Fibroblast of the aortic adventitia (primary cell): ENCODE results near the gene SRPK2. TPM values are rescaled to one million over a fixed set of nuclear protein-coding genes. Genes with fewer than 3 reads are reported as not detected.

ENCODE experiments used
- DNase-seq: peaks from one replicate; pipeline ENCODE4 v3.0.0-alpha.2; 2010; ENCODE audit warnings: low read depth
- H3K4me3 ChIP-seq: 2 replicates; pipeline ENCODE4 v1.5.1; 2011; ENCODE audit warnings: low read depth, mild to moderate bottlenecking, control low read depth, low read length, moderate library complexity
- CTCF ChIP-seq: IDR thresholded peaks from 2 replicates; pipeline ENCODE4 v1.5.1; 2011; ENCODE audit warnings: mild to moderate bottlenecking, low read length, control low read depth, inconsistent platforms; ENCODE audit not compliant: insufficient read depth
- total RNA-seq: library from RNA; depleted of rRNA; stranded (reverse); fragments of >200 nt; gene quantifications from 2 replicates; pipeline ENCODE4 v1.2.3, GENCODE V29; 2012; ENCODE audit warnings: low replicate concordance

SRPK2 gene
- total RNA-seq, 1 donor: 50.8 TPM

DNA sequence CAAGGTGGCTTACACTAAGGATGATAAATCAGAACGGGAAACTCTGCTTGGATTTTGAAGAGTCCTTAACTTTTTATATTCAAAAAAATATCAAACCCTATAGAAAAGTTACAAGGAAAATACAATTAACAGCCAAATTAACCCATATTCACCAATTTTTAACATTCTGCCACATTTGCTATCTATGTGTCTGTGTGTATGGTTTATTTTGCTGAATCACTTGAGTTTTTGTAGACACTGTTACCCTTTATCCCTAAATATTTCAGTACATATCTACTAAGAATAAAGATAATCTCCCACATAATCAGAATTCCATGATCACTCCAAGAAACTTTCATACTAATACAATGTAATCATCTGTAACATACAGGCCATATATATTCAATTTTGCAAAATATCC, 1.2 kb upstream of the SRPK2 start:
- no peak for TF ChIP-seq CTCF
- H3K4me3 ChIP-seq: no peak overlapping the region
- DNase-seq: no peak

DNA sequence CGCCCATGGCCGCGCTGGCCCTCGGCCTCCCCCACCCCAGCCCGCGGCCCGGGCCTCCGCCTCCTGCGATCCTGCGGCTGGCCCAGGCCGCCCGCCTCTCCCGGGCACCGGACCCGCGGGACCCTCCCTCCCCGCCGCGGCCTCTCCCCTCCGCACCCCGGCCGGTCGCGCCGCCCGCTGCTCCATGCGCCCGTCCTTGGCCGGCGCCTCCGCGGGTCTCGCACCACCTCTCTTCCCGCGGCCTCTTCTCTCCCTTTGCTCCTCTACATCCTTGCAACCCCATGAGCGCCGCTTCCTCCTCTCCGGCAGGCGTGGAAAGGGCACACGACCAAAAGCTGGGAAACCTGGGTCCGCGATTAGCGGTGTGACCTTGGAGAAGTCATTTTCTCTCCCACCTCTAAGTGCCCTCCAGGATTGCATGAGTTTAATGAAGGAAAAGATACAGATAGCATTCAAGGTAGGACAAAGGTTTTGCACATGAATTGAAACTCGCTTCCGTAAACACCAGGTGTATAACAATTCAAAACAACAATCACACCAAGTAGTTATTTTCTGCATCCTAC, 448 bp upstream of the SRPK2 start:
- DNase-seq: peak; percentile 57
- peak; percentile 15 for TF ChIP-seq CTCF
- peak overlapping the region; percentile 64 for H3K4me3 ChIP-seq

- no peak for TF ChIP-seq CTCF
- peak; percentile 34 for DNase-seq
- H3K4me3 ChIP-seq: peak overlapping the region; percentile 79
Observed at GRCh38 chr7:105387508-105388355, 989 bp downstream of the SRPK2 start.

DNA sequence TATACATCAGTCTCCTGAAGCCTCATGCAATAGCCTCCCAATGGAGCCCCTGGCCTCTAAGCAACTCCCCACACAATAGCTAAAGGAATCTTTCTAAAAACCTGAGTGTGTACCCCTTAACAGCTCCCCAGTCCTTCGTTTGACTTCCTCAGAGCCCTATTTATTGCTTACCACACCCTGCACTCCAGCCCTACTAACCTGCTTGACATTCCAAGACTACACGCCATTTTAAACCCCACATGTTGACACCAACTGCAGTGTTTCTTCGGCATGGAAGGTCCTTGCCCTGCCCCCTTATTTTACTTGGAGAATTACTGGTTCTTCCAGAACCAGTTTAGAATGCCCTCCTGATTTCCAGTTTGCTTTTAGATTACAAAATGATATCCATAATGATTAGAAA, 10.8 kb downstream of the SRPK2 start:
- DNase-seq: no peak
- H3K4me3 ChIP-seq: no peak overlapping the region
- TF ChIP-seq CTCF: no peak

DNA sequence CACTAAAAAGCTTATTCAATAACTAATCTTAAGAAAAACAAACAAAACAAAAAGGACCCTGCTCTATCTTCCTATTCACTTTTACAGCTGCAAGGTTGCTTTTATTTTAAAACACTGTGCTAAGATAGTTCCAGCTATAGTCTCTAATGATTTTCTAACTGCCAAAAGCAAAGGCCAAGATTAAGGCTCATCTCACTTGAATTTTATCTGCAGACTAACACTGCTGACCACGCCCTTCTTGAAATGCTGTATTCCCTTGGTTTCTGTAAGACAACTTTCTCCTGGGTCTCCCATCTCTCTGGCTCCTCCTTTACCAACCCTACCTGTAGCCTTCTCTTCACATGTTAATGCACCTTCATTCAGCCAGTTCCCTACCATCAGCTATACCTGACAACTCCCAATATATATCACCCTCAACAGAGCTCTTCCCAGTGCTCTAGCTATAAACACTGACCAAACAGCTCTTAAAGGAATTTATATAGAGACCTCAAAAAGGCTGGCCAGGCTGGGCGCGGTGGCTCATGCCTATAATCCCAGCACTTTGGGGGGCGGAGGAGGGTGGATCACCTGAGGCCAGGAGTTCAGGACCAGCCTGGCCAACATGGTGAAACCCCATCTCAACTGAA, 11.7 kb downstream of the SRPK2 start:
- peak; percentile 34 for DNase-seq
- no peak for TF ChIP-seq CTCF
- no peak overlapping the region for H3K4me3 ChIP-seq

GRCh38 chr7:105369944-105370343, 18.8 kb downstream of the SRPK2 start:
- no peak for DNase-seq
- TF ChIP-seq CTCF: no peak
- H3K4me3 ChIP-seq: no peak overlapping the region
